Measurements from ENCODE around the gene C19orf33.

DNA sequence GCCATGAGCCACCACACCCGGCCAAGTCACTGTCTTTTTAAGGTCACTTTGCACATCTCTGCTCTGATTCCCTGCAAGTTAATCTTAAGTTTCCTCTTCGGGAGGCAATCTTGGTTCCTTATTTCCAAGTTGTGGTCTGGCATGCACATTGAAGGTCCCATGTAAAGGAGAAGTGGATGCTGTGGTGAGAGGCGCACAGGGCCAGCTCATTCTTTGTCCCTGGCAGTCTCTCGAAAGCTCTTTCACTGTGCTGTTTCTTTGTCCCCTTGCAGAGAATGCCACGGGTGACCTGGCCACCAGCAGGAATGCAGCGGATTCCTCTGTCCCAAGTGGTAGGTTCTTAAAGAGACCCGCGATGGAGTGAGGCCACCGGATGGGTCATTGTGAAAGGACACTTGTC lies 16.4 kb upstream of the C19orf33 start:
- TF ChIP-seq CTCF (IDR thresholded peaks at IDR 0.05; ENCODE audit: low read length) (no peak), EZH2 (optimal IDR thresholded peaks at IDR 0.05; ENCODE audit: low read depth, low read length) (no peak)
